ACHN (cell line): ENCODE measurements around the gene IGF2BP2.
"Not testable (repeated sequence)": the region's sequence is repeated elsewhere in the genome, so short reads cannot be mapped to it uniquely, and the experiment has no call there.

Source experiments
- DNase-seq: peaks from one replicate; pipeline ENCODE4 v3.0.0-alpha.2; 2015
- in situ Hi-C: cut with HindIII; loops from 2 replicates; pipeline ENCODE4 v1.10.0; 2017; ENCODE audit warnings: low sequenced_read_pairs, low pct_ligation_motif_present, low pct_unique_long_range_greater_than_20kb

The IGF2BP2 gene

DNA sequence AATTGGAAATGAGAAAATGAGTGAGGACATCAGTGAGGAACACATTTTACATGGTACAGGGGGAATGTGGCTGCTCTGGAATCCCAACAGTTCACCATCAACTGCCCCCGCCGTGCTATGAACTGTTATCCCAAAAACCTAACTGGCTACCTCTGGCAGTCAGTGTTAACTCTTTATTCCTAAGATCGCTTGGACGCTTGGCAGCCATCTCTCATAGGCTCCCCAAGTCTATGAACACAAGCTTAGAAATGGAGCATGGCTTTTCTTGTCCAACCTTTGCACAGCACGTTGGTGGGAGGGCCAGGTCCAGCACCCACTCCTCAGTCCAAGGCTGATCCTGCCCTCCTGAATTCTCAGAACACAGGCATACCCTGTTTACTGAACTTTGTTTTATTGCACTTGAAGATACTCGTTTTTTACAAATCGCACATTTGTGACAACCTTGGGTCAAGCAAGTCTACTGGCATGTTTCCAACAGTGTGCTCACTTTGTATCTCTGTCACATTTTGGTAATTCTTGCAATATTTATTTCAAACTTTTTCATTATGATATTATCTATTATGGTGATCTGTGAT lies 185.1 kb downstream of the IGF2BP2 start:
- in situ Hi-C loops: no loop called here
- DNase-seq: no peak

DNA sequence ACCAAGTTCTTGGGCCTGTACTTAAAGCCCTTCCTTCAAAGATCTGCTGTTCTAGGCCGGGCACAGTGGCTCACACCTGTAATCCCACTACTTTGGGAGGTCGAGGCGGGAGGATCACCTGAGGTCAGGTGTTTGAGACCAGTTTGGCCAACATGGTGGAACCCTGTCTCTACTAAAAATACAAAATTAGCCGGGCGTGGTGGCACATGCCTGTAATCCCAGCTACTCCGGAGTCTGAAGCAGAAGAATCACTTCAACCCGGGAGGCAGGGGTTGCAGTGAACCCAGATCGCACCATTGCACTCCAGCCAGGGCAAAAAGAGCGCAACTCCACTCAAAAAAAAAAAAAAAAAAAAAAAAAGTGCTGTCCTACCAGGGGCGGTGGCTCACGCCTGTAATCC lies 186.2 kb downstream of the IGF2BP2 start:
- in situ Hi-C loops, DNase-seq: not testable (repeated sequence)

DNA sequence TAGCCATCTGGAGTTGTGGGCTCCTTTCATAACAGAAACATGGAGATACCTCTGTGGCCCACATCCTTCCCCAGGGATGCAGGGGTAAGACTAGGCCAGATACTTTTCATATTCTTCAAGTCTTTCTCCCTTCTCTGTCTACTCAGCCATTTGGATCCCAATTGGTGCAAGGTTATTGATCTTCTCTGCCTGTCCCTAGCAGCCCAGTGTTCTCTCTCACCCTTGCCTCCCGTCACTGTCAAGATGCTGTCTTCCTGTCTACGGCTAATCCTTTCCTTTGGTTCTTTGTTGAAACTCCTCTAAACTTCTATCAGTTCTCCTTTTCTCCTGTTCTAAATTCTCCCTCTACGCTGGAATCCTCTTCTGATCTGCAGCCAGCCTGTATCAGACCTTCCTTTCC lies 187.5 kb downstream of the IGF2BP2 start:
- DNase-seq: no peak
- in situ Hi-C loops: no loop called here

DNA sequence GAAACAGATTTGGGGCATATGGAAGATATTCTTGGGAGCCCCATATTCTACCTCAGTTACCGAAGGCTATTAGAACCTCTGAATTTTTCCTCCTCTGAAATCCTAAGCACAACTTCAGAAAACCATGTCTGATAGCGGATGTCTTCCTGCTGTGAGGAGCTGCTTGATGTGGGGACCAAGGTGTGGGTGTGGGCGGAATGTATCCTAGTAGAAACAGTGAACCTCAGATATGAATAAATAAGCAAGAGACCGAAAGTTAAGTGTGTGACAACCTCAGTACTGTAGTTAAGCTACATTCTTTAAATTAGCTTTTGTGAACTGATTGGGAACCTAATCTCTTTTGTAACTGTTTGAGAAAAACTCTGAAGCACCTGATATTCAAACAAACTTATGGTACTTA lies 191.8 kb downstream of the IGF2BP2 start:
- in situ Hi-C loops: no loop called here

DNA sequence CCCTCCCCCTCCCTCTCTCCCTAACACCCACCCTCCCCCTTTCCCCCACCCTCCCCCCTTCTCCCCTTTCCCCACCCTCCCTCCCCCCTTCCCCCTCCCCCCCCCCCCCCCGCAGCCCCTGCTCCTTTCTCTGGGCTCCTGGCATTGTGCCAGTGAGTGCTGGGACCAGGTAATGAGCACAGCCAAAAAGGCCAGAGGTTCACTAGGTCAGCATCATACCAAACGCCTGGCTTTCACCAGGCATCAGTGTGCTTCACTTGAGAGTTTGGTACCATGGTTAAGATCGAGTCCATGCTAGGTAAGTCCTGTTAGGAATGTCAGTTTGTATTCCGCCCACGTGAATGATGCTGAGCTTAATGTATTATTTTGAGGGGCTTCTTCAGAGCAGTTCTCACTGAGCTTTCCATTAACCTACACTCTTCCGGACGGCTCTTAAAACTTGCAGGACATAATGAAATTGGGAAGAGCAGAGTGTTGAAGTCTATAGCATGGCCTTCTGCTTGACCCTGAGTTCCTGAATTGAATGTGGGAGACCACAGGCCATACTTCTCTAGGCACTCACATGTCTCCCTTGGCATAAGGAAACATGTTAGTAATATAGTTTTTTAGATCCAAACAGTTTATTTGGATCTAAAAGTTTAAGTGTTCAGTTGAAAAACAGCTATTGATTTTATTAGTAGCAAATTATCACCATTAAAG lies 193.2 kb downstream of the IGF2BP2 start:
- in situ Hi-C loops: no loop called here
- no peak for DNase-seq

More for the DNA sequence above, 191.8 kb downstream of the IGF2BP2 start:
- DNase-seq: no peak

DNA sequence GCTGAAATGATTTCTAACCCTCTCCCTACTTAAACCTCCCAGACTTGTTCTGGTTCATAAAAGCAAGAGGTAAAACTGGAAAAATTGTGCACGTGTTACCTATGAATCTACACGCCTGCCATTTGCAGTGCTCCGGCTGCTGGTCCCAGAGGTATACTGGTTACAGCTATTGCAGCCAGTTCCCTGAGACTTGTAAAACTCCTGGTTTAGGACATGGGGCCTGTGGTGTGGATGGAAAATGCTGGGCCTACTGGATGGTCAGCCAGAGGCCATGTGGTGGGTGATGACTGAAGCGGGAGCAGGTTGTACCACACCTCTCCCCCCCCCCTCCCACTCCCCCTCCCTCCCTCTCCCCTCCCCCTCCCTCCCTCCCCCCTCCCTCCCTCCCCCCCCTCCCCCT lies 193.7 kb downstream of the IGF2BP2 start:
- in situ Hi-C loops: no loop called here
- DNase-seq: no peak

DNA sequence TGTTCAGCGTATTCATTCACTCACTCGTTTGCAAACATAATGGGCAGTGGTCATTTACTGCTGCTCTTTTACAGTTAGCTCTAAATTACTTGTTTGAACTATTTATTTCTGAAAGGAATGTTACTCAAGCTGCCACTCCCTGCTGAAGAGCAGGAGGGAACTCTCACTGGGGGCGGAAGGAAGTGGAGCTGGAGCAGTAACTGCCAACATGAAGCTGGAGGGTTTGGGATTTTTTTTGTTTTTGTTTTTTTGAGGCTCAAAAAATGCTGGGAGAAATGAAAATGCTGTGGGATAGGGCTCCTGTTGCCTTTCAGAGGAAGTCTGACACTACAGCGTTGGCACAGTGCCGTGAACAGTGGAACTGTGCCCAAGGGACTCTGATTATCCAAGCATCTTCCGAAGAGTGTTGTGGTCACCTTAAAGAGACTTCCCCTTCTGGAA lies 194.6 kb downstream of the IGF2BP2 start:
- in situ Hi-C loops: no loop called here
- DNase-seq: no peak

DNA sequence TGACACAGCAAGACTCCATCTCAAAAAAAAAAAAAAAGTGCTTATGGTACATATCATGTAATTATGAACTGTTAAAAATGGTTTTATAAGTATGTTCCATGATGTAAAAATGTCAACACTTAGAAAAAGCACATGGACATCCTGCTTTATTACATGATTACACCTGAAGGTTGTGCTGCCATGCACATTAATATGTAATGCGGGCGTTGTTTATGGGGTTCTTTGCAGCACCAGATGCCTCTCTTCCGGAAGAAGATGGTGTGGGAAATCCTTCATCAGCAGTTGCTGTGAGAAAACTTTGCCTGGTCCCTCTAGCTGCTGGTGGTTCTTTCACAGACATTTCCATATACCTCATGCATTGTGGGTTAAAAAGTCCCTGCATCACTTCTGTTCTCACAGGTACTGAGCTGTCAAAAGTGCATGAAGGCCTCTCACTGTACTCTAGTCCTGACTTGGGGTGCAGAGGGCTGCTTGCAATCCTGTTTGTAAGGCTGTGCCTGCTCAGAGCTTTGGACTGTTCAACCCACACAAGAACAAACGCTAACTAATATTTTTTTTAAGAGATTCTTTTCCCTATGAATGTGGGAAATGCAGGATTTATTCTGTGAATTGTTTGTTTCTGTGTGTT lies 195.2 kb downstream of the IGF2BP2 start:
- in situ Hi-C loops: no loop called here
- no peak for DNase-seq

DNA sequence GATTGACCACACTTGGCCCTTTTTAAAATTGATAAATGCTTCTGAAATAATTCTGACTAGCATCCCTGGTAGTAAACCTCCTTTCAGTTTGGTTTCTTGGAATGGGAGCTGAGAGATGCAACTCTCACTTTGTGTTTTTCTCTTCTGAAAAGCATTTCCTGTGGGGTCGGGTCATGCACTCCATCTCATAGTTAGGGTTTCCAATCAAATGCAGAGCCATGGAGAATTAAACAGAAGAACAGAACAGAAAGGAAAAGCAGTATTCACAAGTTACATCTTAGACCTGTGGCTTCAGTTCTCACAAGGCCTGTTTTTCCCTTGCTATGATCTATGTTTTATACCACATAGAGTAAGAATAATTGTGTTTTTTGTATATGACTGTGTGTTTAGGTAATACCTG lies 199.1 kb downstream of the IGF2BP2 start:
- DNase-seq: no peak
- in situ Hi-C loops: no loop called here

DNA sequence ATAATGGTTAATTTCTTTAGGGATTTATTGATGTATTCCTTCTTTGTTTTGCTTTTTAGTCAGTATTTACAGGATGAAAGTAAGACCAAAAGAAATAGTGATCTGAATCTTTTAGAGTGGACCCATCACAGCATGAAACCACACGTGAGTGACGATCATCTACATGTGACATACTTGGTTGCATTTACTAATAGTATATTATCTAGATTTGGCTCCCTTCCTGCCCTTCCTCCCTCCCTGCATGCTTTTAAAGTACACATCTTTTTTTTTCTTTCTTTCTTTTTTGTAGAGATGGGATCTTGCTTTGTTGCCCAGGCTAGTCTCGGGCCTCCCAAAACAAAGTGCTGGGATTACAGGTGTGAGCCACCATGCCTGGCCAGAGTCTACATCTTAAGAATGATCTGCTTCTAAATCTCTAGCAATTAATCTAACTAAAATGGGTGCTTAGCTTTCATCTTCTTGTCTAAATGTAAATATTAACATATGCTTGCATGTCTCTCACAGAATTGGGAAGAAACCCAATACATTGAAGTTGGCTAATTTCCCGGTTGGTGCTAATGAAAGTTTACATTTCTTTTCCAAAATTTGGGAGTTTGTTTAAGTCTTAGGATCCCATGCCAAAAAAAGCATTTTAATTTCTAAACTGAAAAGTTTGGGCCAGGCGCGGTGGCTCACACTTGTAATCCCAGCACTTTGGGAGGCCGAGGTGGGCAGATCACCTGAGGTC lies 200.7 kb downstream of the IGF2BP2 start:
- in situ Hi-C loops: no loop called here
- no peak for DNase-seq

DNA sequence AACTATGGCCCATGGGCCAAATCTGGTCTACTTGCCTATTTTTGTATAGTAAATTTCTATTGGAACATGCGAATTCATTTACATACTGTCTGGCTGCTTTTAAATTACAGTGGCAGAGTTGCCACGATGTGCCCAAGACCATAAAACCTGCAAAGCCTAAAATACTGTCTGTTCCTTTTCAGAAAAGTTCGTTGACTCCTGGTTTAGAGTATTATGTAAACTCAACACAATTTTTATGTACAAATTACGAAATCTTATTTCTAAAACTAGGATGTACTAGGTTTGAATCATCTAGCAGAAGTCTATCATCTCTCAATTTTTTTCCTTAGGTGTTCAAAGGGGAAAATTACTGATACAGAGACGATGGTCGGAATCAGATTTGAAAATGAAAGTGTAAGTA lies 211.8 kb downstream of the IGF2BP2 start:
- in situ Hi-C loops: no loop called here
- DNase-seq: no peak

DNA sequence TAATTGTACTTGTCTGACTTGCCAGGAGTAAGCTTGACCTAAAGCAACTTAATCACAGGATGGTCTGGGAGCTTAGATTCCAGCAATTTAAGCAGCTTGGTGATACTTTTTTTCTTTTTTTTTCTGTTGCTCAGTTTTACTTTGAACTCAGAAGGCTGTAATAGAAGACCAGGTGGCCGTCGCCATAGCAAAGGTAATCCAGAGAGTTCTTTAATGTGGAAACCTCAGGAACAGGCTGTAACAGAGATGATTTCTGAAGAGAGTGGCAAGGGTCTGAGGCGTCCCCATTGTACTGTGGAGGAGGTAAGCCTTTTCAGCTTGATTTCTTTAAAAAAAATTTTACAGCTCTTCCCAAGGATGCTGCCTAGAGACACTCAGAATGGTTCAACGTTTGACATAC lies 218.6 kb downstream of the IGF2BP2 start:
- in situ Hi-C loops: no loop called here

DNA sequence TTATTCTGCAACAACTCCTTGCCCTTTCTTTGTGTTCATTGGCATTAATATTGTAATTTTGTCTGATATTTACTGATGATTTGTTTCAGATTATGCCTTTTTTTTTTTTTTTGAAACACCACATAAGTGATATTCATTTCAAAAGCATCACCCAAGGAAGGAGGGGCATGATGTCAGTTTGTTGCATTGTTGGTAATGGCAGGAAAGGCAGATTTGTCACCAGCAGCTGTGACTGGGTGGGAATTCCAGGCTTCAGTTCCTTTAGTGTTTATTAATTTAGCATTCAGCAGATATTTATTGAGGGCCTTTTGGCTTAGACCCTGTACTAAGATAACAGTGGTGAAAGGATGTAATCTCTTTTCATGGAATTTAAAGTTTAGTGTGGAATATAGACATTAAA lies 219.3 kb downstream of the IGF2BP2 start:
- DNase-seq: no peak
- in situ Hi-C loops: no loop called here

More for the DNA sequence above, 218.6 kb downstream of the IGF2BP2 start:
- DNase-seq: no peak

DNA sequence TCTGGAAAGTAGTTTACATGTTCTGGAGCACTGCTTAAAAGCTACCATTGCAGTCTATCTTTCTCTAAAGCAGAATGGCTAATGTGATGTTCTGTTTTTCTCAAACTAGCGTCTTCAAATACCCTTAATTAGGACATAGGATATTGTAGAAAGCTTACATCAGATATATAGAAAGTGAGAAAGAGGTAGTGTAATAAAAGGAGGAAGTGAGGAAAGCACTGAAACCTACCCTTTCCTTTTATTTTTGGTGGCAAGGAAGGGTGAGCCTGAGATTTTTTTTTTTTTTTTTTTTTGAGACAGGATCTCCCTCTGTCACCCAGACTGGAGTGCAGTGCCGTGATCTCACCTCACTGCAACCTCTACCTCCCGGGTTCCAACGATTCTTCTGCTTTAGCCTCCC lies 229.3 kb downstream of the IGF2BP2 start:
- no peak for DNase-seq
- in situ Hi-C loops: no loop called here

DNA sequence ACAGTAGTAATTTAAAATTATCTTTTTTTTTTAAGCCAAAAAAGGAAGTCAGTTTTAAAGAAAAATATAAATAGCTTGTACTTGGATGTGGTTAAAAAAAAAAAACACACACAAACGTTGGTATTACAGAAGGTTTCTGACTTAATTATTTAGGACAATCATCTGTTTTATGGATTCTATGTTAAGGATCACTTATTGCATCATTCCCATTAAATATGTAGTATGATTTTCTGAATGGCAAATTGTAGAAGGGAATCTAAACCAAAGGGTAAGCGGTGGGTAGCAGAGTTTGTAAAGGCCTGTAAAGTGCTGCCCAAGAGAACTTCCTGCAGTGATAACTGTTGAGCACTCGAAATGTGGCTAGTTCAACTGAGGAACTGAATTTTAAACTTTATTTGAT lies 230.8 kb downstream of the IGF2BP2 start:
- DNase-seq: no peak
- in situ Hi-C loops: no loop called here
